GM13977 (cell line): ENCODE results near the gene C10orf95.
"Not testable (repeated sequence)": the region's sequence is repeated elsewhere in the genome, so short reads cannot be mapped to it uniquely, and the experiment has no call there.

Source experiments
- DNase-seq: peaks from one replicate; pipeline ENCODE4 v3.0.0; 2012; ENCODE audit warnings: low spot score
- CTCF ChIP-seq: IDR thresholded peaks from 2 replicates; pipeline ENCODE4 v1.5.1; 2012; ENCODE audit warnings: mild to moderate bottlenecking, control low read depth; ENCODE audit not compliant: insufficient read depth; ENCODE audit errors: extremely low read depth, missing control alignments
- in situ Hi-C: fragments of 300-500 bp; cut with MboI; formaldehyde crosslinking; loops from one replicate; pipeline ENCODE4 v1.12.0; 2022; ENCODE audit warnings: low sequenced_read_pairs, low pct_unique_long_range_greater_than_20kb, mixed read lengths, inconsistent platforms; ENCODE audit not compliant: unreplicated experiment

The C10orf95 gene

DNA sequence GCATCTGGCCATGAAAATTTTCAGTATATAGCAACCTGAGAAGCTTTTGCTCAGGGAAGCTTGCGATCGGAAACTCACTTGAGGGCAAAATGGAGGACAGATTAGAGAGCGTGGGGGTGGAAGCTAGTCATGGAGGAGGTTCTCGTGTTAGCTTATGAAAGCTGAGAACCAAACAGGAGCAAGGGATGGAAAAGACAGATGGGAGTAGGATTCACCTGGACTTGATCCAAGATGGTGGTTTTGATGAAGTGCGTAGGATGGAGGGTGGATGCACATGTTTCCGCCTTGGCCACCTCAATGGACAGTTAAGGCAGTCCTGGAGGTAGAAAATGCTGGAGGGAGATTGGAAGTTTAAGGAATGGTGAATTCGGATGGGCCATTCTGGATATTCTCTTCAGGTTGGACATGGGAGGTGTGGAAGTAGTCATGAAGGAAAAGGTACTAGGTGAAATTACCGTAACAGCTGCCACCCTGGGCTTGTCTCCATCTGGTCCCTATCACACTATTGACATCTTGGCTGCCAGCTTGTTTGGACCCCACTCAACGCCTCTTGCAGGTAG lies 6.3 kb upstream of the C10orf95 start:
- in situ Hi-C loops, result no loop called here
- no peak for TF ChIP-seq CTCF
- no peak for DNase-seq

DNA sequence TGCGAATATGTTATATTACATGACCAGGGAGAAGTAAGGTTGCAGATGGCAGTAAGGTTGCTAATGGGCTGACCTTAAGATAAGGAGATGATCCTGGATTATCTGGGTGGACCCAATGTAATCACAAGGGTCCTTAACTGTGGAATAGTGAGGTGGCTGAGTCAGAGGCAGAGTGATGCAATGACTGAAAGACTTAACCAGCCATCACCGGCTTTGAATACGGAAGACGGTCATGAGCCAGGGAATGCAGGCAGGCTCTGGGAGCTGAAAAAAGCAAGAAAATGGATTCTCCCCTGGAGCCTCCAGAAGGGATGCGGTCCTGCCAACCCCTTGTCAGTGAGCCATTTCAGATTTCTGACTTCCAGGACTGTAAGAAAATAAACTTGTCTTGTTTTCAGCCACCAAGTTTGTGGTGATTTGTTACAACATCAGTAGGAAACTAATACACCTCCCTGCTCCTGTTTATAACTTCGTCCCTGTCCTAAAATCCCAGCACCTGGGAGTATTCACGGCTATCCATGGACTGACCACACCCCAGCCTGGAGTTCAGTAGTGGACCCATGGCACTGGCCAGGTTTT lies 4.6 kb upstream of the C10orf95 start:
- no peak for DNase-seq
- TF ChIP-seq CTCF, result no peak
- in situ Hi-C loops, result no loop called here

DNA sequence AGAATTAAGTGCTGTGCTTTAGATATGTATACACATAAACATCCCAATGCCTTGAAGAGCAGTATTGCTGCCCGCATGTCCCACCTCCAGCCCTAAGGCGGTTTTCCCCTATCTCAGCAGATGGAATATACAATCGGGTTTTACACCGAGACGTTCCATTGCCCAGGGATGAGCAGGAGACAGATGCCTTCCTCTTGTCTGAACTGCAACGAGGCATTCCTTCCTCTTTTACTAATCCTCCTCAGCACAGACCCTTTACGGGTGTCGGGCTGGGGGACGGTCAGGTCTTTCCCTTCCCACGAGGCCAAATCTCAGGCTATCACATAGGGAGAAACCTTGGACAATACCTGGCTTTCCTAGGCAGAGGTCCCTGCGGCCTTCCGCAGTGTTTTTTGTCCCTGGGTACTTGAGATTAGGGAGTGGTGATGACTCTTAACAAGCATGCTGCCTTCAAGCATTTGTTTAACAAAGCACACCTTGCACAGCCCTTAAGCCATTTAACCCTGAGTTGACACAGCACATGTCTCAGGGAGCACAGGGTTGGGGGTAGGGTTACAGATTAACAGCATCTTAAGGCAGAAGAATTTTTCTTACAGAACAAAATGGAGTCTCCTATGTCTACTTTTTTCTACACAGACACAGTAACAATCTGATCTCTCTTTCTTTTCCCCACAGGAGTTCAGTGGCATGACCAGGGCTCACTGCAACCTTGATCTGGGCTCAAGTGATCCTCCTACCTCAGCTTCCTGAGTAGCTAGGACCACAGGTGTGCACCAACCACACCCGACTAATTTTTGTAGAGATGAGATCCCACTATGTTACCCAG lies 3.5 kb upstream of the C10orf95 start:
- in situ Hi-C loops, DNase-seq: not testable (repeated sequence)

- DNase-seq, result no peak
- TF ChIP-seq CTCF, result no peak
- in situ Hi-C loops, result no loop called here
Measured at GRCh38 chr10:102453502-102453901, 2.2 kb upstream of the C10orf95 start.

- TF ChIP-seq CTCF, result no peak
- DNase-seq, result peak; percentile 39
- in situ Hi-C loops, result no loop called here
Measured at GRCh38 chr10:102452672-102453340, 1.5 kb upstream of the C10orf95 start.

DNA sequence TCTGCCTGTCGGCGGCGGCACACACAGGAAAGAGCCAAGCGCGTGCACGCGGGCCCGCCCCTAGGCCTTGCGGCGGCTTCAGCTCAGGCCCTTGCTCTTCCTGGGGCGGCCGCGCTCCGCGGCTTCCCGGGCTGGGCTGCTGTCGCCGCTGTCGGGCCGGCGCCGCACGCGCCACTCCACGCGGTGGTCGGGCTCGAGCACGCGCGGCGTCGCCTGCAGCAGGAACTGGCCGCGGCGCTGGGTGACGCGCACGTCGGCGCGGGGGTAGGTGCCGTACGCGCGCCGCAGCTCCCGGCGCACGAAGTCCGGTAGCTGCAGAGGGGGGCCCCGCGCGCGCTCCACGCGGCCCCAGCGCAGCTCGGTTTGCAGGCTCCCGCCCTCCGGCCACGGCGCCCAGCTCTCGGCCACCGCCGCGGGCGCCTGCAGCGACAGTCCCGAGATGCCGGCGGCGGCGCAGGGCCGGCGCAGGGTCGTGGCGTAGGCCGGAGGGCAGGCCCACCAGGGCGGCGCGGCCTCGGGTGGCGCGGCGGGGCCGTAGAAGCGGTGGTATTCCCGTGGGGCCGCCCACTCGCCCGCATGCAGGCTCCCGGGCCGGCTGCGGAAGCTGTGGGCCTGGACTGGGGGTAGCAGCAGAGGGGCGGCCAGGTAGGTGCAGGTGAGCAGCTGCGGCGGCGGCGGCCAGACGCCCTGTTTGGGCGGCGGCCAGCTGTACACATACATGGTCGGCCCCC lies 804 bp downstream of the C10orf95 start:
- peak; percentile 92 for DNase-seq
- no peak for TF ChIP-seq CTCF
- in situ Hi-C loops, result no loop called here
